ENCODE results near the gene PLEKHG5.

Gene PLEKHG5

DNA sequence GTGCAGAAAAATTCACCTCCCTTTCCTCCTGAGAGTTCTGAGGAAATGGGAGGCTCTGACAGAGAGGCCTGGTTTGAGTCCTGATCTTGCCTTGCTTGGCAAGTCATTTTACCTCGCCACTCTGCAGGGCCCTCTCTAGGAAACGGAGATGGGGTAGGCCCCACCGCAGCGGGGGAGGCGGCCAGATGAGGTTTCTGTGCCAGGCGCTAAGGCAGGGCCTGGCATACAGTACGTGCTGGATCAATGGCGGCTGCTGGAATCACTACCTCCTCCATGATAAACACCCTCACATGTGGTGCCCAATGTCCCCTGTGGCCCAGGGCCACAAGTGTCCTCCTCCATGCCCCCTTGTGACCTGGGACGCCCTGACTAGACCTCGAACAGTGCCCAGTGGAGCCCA, 499 bp upstream of the PLEKHG5 start:
- CTCF ChIA-PET = interaction anchor here (0.9 to 11.0 kb wide), 8 partner anchors 10 to 153 kb away, joined by 3 to 236 read pairs (median 108); partner anchors contain the start of genes NOL9, TAS1R1 and TNFRSF25
- POLR2A ChIA-PET = interaction anchor here (0.6 to 0.8 kb wide), 2 partner anchors 26 to 809 kb away, joined by 3 to 4 read pairs; no protein-coding TSS in a partner anchor
- H3K4me3 ChIP-seq (ENCODE audit: low read depth, low read length) = peak overlapping the region; percentile 84; the same call in 1 of the 2 replicates

DNA sequence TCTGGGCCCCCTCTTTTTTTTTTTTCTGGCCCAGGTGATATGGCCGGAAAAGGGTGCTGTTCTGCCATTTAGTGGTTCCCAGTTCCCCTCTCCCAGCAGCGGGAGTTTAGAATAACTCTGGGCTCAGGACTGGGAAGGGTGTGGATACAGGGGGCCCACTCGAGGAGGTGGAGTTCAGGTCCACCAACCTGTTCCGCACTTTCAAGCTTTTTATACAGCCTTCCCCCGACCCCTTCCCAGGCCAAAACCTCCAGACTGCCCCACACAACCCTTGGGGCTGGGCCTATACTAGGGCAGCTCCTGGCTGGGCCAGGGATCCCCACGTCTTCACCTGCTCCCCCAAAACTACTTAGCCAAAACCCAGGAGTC, 402 bp downstream of the PLEKHG5 start:
- no peak for DNase-seq (ENCODE audit: low read depth, low spot score)
- ChIA-PET POLR2A (interaction anchor here (0.8 kb wide), 1 partner anchor 26 kb away, joined by 3 read pairs; no protein-coding TSS in a partner anchor), CTCF (interaction anchor here (0.6 to 11.0 kb wide), 17 partner anchors 11 to 251 kb away, joined by 3 to 236 read pairs (median 15); partner anchors contain the start of genes NOL9, TAS1R1, TNFRSF25 and ZBTB48)
- peak overlapping the region; percentile 84 for H3K4me3 ChIP-seq (ENCODE audit: low read depth, low read length)
- TF ChIP-seq, protein P1, sequence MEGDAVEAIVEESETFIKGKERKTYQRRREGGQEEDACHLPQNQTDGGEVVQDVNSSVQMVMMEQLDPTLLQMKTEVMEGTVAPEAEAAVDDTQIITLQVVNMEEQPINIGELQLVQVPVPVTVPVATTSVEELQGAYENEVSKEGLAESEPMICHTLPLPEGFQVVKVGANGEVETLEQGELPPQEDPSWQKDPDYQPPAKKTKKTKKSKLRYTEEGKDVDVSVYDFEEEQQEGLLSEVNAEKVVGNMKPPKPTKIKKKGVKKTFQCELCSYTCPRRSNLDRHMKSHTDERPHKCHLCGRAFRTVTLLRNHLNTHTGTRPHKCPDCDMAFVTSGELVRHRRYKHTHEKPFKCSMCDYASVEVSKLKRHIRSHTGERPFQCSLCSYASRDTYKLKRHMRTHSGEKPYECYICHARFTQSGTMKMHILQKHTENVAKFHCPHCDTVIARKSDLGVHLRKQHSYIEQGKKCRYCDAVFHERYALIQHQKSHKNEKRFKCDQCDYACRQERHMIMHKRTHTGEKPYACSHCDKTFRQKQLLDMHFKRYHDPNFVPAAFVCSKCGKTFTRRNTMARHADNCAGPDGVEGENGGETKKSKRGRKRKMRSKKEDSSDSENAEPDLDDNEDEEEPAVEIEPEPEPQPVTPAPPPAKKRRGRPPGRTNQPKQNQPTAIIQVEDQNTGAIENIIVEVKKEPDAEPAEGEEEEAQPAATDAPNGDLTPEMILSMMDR (IDR thresholded peaks at IDR 0.05; ENCODE audit: insufficient read depth, low read length, missing control alignments) = no peak

More for the DNA sequence above, 499 bp upstream of the PLEKHG5 start:
- TF ChIP-seq, protein P1 (IDR thresholded peaks at IDR 0.05; ENCODE audit: insufficient read depth, low read length, missing control alignments) = no peak
- DNase-seq (ENCODE audit: low read depth, low spot score) = no peak

DNA sequence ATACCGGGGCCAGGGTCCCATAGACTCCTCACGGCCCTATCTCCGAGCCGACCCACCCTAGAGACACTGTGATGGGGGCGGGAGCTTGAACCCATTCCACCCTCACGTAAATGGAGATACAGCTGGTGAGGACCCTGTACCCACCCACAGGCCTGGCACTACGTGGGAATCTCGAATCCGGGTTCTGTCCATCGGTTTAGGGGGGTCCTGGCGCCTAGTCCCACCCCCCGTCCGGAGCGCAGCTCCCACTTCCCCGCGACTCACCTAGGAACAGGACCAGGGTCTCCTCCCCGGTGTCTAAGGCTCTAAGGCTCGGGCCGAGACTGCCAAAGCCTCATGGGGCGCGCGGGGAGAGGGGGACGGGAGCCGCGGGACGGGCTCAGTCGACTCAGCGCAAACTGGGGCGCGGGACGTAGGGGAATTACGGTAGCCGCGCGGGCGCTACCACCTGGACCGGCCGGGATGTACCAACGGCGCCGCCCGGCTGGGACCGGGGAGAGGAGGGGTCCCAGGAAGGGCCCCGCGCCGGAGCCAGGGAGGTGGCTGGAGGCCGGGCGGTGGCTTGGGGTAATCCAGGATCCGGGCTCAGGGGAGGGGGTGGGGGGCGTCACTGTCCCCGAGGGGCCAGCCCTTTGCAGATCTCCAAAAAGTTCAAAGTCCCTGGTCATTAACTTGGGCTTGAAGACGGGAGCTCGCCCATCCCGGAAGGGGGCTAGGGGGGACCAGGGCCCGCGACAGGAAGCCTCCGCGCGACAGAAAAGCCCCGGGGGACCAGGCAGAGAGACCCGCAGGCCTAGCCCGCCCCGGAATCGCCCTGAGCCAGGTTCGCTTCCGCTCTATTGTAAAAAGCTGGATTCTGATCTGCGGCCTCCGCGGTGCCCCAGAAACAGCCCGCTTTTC, 1.0 kb downstream of the PLEKHG5 start:
- POLR2A ChIA-PET = no interaction called here
- no peak for DNase-seq (ENCODE audit: low read depth, low spot score)
- peak overlapping the region; percentile 84 for H3K4me3 ChIP-seq (ENCODE audit: low read depth, low read length)
- CTCF ChIA-PET = interaction anchor here (0.6 to 11.0 kb wide), 28 partner anchors 11 to 284 kb away, joined by 3 to 236 read pairs (median 9); partner anchors contain the start of genes KLHL21, NOL9, RNF207 and TAS1R1
- TF ChIP-seq, protein P1 (IDR thresholded peaks at IDR 0.05; ENCODE audit: insufficient read depth, low read length, missing control alignments) = no peak

DNA sequence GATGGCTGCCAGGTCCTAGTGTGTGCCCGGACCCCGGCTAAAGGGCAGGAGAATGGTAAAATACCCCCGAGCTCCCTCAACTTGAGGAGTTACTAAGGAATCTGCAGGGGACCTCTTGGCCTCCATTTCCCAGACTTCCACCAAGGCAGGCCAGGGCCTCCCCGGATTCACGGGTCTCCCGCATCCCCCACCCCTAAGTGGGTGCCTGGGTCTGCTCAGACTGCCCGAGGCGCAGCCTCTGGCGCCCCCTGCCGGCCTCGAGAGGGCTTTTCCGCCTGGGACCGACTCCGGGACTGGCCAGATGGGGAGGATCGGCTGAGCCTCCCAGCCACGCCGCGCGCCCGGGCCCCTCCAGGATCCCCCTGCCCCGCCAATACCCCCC, 1.7 kb downstream of the PLEKHG5 start:
- H3K4me3 ChIP-seq (ENCODE audit: low read depth, low read length) = peak overlapping the region; percentile 84
- ChIA-PET POLR2A (no interaction called here), CTCF (interaction anchor here (0.6 to 11.0 kb wide), 32 partner anchors 12 to 283 kb away, joined by 3 to 236 read pairs (median 8); partner anchors contain the start of genes ESPN, KLHL21, NOL9 and RNF207)
- DNase-seq (ENCODE audit: low read depth, low spot score) = no peak
- TF ChIP-seq, protein P1 (IDR thresholded peaks at IDR 0.05; ENCODE audit: insufficient read depth, low read length, missing control alignments) = peak; percentile 95

DNA sequence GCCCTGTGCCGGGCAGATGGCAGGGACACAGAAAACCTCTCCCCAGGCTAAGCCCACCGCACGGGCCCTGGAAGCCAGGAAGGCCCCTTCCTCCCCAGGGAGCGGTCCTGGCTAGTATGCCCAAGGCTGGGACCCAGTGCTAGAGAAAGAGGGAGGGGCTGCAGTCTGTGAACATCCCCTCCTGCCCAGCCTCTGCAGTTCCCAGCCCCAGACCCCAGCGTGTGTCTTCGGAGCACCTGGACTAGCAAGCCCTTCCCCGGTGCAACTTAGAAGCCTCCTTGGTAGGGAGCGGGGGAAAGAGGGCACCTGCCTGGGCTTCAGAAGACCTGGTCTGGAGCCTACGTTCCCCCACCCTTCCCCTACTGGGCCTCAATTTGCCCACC, 2.1 kb downstream of the PLEKHG5 start:
- TF ChIP-seq, protein P1 (IDR thresholded peaks at IDR 0.05; ENCODE audit: insufficient read depth, low read length, missing control alignments) = no peak
- H3K4me3 ChIP-seq (ENCODE audit: low read depth, low read length) = peak overlapping the region; percentile 84; the same call in 1 of the 2 replicates
- CTCF ChIA-PET = interaction anchor here (0.6 to 11.0 kb wide), 27 partner anchors 12 to 283 kb away, joined by 3 to 236 read pairs (median 9); partner anchors contain the start of genes ESPN, NOL9, RNF207 and TAS1R1
- no peak for DNase-seq (ENCODE audit: low read depth, low spot score)
- POLR2A ChIA-PET = no interaction called here
